GM19438 (cell line): Measurements from ENCODE around the gene EEF1A1.
"Not testable (repeated sequence)": the region's sequence is repeated elsewhere in the genome, so short reads cannot be mapped to it uniquely, and the experiment has no call there.

Source experiments
- ATAC-seq: cut with Tn5 transposase; IDR thresholded peaks from one replicate; pipeline ENCODE4 v1.9.1; 2021; ENCODE audit warnings: low read depth; ENCODE audit not compliant: unreplicated experiment

EEF1A1 gene

DNA sequence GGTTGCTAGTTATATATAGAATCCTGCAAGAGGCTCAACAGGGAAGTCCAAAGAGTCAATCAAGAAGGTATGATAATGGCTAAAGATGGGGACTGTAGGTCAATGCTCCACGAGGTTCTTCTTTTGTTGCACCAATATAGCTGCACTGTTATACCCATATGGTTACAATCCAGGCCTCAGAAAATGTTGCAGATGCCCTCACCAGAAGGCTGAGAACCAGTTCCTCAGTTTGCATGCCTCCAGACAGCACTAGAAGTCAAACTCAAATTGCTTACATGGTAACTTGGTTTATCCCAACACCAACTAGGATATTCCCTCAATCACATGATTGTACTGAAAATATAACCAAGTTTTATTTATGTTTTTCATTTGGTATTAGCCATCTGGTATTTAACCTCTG lies 12.1 kb downstream of the EEF1A1 start:
- no peak for ATAC-seq

DNA sequence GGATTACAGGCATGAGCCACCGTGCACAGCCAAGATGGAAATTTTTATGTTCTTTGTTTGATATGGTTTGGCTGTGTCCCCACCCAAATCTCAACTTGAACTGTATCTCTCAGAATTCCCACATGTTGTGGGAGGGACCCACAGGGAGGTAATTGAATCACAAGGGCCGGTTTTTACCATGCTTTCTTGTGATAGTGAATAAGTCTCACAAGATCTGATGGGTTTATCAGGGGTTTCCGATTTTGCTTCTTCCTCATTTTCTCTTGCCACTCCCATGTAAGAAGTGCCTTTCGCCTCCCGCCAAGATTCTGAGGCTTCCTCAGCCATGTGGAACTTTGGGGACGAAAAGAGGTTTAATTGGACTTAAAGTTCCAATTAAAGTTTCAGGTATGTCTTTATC lies 14.6 kb downstream of the EEF1A1 start:
- ATAC-seq = no peak

DNA sequence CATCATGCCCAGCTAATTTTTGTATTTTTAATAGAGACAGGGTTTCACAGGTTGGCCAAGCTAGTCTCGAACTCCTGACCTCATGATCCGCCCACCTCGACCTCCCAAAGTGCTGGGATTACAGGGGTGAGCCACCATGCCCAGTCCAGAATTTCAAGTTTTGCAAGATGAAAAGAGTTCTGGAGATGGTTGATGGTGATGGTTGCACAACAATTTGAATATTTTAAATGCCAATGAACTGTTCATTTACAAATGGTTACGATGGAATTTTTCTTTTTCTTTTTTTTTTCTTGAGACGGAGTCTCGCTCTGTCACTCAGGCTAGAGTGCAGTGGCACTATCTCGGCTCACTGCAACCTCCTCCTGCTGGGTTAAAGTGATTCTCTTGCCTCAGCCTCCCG lies 15.1 kb downstream of the EEF1A1 start:
- ATAC-seq = not testable (repeated sequence)

DNA sequence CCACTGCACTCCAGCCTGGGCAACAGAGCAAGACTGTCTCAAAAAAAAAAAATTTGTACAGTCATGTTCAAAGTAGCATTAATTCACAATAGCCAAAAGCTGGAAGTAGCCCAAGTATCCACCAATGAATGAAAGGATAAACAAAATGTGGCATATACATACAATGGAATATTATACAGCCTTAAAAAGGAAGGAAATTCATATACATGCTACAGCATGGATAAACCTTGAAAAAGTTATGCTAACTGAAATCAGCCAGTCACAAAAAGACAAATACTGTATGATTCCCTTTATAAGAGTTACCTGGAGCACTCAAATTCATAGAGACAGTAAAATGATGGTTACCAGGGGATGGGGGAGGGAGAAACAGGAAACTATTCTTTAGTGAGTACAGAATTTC lies 15.7 kb downstream of the EEF1A1 start:
- ATAC-seq = no peak

DNA sequence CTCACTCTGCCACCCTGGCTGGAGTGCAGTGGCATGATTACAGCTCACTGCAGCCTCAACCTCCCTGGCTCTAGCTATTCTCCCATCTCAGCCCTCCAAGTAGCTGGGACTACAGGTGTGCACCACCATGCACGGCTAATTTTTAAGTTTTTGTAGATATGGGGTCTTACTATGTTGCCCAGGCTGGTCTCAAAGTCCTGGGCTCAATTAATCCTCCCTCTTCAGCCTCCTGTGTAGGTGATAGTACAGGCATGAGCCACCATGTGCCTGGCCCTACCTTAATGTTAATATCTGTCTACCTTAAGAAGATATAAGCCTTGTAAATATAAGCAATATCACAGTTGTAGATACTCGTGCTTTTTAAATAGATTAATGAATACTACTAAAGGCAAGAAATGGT lies 16.7 kb downstream of the EEF1A1 start:
- no peak for ATAC-seq

DNA sequence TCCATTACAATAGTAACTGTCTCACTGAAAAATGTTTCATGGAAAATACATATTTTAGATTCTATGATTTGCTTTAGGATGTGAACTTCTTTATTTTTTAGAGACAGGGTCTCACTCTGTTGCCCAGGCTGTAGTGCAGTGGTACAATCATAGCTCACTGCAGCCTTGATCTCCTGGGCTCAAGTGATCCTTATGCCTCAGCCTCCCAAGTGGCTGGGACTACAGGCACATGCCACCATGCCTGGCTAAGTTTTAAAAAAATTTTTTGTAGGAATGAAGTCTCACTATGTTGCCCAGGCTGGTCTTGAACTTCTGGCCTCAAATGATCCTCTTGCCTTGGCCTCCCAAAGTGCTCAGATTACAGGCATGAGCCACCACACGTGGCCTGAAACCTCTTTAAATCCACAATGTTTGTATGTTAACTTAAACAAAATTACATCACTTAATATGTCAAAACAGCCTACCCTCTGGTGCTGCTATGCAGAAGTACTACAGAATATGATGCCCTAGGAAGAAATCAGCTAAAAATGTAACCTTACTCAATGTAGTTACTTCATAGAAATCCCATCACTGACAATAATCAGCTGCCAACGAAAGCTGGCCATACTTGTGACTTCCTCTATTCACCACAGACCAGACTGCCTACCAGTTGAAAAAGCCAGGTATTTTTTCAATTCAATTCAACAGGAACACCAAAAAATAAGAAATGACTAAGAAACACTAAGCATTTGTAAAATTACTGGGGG lies 17.6 kb downstream of the EEF1A1 start:
- ATAC-seq = no peak

DNA sequence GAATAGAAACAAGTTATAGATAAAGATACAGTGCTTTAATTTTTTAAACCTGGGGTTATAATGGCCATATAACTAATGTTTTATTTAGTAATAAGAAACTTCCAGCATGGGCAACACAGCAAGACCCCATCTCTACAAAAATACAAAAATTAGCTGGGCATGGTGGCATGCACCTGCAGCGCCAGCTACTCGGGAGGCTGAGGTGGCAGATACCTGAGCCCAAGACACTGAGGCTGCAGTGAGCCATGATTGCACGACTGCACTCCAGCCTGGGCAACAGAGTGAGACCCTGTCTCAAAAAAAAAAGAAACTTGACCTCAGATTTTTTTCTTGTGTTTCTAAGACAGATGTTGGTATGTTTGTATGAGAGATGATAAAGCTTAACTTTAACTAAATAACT lies 22.9 kb downstream of the EEF1A1 start:
- no peak for ATAC-seq

DNA sequence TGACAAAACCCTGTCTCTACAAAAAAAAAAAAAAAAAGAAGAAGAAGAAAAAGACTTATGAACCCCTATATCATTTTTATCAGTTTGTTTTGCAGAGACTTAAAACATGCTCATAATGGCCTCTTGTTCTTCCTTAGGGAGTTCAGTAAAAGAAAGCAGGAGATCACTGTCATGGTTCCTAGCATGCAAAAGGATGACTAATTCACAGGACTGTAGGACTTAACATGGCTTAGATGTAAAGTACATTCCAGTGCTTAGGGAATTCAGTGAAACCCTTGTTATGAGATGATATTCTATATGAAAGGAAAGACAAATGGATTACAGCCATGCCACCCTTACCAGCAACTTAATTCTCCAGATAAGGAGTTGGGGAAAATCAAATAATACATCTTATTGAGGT lies 29.5 kb downstream of the EEF1A1 start:
- ATAC-seq = no peak

DNA sequence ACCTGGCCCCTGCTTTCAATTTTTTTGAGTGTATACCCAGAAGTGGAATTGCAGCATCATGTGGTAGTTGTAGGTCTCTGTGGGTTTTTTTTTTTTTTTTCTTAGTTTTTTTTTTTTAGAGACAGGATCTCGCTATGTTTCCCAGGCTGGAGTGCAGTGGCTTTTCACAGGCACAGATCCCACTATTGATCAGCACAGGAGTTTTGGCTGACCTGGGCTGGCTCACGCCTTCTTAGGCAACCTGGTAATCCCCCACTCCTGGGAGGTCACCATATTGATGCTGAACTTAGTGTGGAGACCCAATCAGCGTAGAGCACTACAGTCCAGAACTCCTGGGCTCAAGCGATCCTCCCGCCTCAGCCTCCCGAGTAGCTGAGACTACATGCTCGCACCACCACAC lies 33.4 kb downstream of the EEF1A1 start:
- no peak for ATAC-seq

DNA sequence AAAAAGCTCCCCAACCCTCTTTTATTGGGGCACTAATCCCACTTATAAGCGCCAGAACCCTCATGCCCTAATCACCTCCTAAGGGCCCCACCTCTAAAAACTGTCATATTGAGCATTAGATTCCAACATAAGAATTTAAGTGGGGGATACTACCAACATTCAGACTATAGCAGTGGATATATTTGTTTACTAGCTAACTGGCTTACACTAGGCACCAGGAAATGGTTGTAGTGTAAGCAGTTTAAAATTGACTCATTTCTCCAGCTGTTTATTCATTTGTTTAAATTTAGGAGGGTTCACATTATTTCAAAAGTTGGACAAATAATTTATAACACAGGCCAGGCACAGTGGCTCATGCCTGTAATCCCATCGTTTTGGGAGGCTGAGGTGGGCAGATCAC lies 36.4 kb downstream of the EEF1A1 start:
- no peak for ATAC-seq

DNA sequence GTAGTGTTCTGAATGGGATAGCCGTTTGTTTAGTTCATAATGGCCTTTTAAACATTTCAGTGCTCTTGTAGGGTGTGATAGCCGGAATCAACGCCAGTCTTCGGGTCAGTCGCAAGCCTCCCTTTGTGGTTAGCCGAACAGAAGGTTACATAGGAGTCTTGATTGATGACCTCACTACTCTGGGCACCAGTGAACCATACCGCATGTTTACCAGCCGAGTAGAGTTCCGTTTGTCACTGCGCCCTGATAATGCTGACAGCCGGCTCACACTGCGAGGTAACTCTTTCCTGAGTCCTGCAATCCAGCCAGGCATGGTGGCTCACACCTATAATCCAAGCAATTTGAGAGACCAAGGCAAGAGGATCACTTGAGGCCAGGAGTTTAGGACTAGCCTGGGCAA lies 38.9 kb downstream of the EEF1A1 start:
- ATAC-seq = no peak

DNA sequence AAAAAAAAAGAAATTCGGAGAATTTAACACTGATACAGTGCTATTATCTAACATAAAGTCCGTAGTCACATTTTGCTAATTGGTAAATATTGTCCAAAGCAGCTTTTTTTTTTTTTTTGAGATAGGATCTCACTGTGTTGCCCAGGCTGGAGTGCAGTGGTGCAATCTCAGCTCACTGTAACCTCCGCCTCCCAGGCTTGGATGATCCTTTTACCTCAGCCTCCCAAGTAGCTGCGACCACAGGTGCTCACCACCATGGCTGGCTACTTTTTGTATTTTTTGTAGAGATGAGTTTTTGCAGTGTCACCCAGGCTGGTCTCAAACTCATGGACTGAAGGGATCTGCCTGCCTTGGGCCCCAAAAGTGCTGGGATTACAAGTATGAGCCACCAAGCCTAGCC lies 43.4 kb downstream of the EEF1A1 start:
- ATAC-seq = no peak

DNA sequence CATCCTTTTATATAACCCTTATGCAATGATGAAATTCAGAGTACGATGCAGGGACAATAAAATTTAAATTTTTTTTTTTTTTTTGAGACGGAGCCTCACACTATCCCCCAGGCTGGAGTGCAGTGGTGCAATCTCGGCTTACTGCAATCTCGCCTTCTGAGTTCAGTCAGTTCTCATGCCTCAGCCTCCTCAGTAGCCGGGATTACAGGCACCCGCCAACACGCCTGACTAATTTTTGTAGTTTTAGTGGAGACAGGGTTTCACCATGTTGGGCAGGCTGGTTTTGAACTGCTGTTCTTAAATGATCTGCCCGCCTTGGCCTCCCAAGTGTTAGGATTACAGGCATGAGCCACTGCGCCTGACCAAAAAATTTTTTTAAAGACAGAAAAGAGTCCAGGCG lies 44.1 kb downstream of the EEF1A1 start:
- no peak for ATAC-seq

DNA sequence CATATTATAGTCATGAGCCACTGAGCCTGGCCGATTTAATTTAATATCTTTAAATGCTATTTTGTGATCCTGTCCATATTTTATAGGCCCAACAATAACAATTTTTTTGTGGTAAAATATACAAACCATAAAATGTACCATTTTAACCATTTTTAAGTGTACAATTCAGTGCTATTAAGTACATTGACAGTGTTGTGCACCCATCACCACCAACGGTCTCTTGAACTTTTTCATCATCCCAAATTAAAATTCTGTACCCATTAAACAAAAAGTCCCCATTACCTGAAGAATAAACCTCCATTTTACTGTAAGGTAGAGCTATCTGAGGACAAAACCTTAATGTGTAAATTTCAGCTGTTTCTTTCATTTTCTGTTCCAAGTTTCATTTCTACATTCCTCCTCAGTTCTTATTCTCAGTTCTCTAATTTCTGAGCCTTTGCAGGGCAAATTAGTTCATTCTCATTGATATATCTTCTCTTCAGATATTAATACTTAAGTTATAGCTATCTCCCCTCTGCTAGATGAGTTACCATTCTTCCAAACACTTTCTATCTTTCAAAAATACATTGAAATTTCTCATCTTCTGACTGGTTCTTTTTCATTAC lies 49.0 kb downstream of the EEF1A1 start:
- ATAC-seq = peak; percentile 96
